Breast epithelium (tissue), 4 donors: ENCODE data around the gene ILDR2. TPM values are rescaled to one million over a fixed set of nuclear protein-coding genes. Genes with fewer than 3 reads are reported as not detected.

Experiments
- DNase-seq, 2 donors: peaks; one replicate each; pipeline ENCODE4 v3.0.0-alpha.2; 2019; ENCODE audit warnings: low spot score in 2 of 2
- H3K27ac ChIP-seq, 2 donors: fragments of 200-600 bp; sonication (generic) in 1 of 2; one replicate each; pipeline ENCODE4 v1.5.1; 2016 to 2019; ENCODE audit warnings: mild to moderate bottlenecking in 1 of 2
- H3K27me3 ChIP-seq, 2 donors: fragments of 200-600 bp; sonication (generic) in 1 of 2; one replicate each; pipeline versions ENCODE4 v1.5.1 to v1.6.0; 2017 to 2019; ENCODE audit warnings: control low read depth in 1 of 2, mild to moderate bottlenecking in 1 of 2
- H3K36me3 ChIP-seq: fragments of 200-600 bp; one replicate; pipeline ENCODE4 v1.5.1; 2019
- H3K4me1 ChIP-seq, 2 donors: fragments of 200-600 bp; sonication (generic); one replicate each; pipeline ENCODE4 v1.5.1; 2016 to 2019; ENCODE audit warnings: control low read depth in 1 of 2
- H3K4me3 ChIP-seq, 3 donors: fragments of 200-600 bp; sonication (generic); 1 replicate in 2 of 3; 2 replicates in 1 of 3; pipeline ENCODE4 v1.5.1; 2016 to 2019; ENCODE audit warnings: mild to moderate bottlenecking in 3 of 3, moderate library complexity in 2 of 3
- H3K9me3 ChIP-seq, 2 donors: fragments of 200-600 bp; sonication (generic) in 1 of 2; one replicate each; pipeline ENCODE4 v1.5.1; 2016 to 2019; ENCODE audit warnings: control low read depth in 1 of 2
- CTCF ChIP-seq, 3 donors: fragments of 450-650 bp; IDR thresholded peaks; one replicate each; pipeline ENCODE4 v1.5.1; 2016 to 2017; ENCODE audit warnings: antibody characterized with exemption in 3 of 3, mild to moderate bottlenecking in 3 of 3, moderate library complexity in 3 of 3
- POLR2A ChIP-seq: fragments of 450-650 bp; IDR thresholded peaks from one replicate; pipeline ENCODE4 v1.6.1; 2016; ENCODE audit warnings: antibody characterized with exemption, mild to moderate bottlenecking, moderate library complexity
- POLR2AphosphoS5 ChIP-seq, 3 donors: sonication (generic); formaldehyde crosslinking; IDR thresholded peaks; one replicate each; pipeline ENCODE4 v1.6.1; 2017; ENCODE audit warnings: antibody characterized with exemption in 3 of 3
- intact Hi-C: fragments of 100-400 bp; cut with DNase I; formaldehyde crosslinking; loops from one replicate; pipeline ENCODE4 v1.15.1; 2023; ENCODE audit warnings: low total_unique reads
- total RNA-seq, 3 donors: library from RNA; depleted of rRNA; stranded (reverse); fragments of >200 nt; gene quantifications; one replicate each; pipeline ENCODE4 v1.1.0, GENCODE V29; 2016

The ILDR2 gene
- total RNA-seq, 3 donors from 2014 or later, result 1.9 TPM; not detected in 2

- no peaks in the 10 kb centered on the region for H3K27me3 ChIP-seq
- no peak overlapping the region for H3K4me3 ChIP-seq
- H3K36me3 ChIP-seq, result no peaks in the 10 kb centered on the region
- H3K9me3 ChIP-seq, result no peaks in the 10 kb centered on the region
- no peak for DNase-seq
- no peak for TF ChIP-seq POLR2AphosphoS5 (IDR thresholded peaks at IDR 0.05)
- no peak for TF ChIP-seq CTCF (IDR thresholded peaks at IDR 0.05)
- no peak for TF ChIP-seq POLR2A
- intact Hi-C loops, result no loop called here
- no peaks in the 10 kb centered on the region for H3K4me1 ChIP-seq
- H3K27ac ChIP-seq, result no peak overlapping the region
Measured at GRCh38 chr1:166903232-166903631, 72.1 kb downstream of the ILDR2 start.

DNA sequence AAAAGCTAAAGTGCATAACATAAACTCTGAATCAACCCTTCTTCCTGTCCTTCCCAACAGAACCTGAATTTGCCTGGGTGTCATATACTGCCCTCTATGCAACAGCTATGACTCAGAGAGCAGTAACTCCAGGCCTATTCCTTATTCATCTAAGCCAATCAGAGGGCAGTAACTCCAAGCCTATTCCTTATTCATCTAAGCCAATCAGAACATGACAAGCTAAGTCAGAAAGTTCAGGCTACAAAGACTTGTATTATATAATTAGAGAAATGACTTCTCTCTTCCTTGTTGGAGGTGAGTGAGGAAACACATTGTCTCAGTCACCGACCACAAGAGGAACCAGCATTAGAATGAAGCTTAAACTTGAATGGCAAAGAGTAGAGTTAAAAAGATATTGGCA is 73.1 kb downstream of the ILDR2 start:
- Histone ChIP-seq H3K36me3 (no peaks in the 10 kb centered on the region), H3K27me3 (no peaks in the 10 kb centered on the region), H3K4me1 (no peaks in the 10 kb centered on the region), H3K4me3 (no peak overlapping the region), H3K9me3 (no peaks in the 10 kb centered on the region), H3K27ac (peak overlapping the region in 1 of 2 donors; percentile 56)
- intact Hi-C loops, result no loop called here
- TF ChIP-seq POLR2A (no peak), CTCF (IDR thresholded peaks at IDR 0.05) (no peak), POLR2AphosphoS5 (IDR thresholded peaks at IDR 0.05) (no peak)
- no peak for DNase-seq

DNA sequence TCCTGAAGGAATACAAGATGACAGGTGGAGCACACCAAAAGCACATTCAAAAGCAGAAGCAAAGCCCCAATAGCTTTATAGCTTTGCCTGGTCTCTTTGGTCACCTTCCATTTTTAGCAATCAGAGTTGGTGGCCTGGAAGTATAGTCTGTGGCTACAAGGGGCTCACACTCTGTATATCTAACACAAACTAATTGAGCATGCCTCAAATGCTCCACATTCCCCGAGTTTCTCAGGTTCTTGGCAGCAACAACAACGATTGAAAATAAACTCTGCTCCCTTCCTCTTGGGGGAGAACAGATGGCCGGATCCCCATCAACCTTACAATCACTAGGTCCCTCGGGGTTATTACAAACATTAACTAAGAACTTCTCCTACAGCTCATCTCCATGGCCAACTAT is 74.4 kb downstream of the ILDR2 start:
- intact Hi-C loops, result no loop called here

GRCh38 chr1:166899769-166900168 is 75.6 kb downstream of the ILDR2 start:
- H3K9me3 ChIP-seq, result no peaks in the 10 kb centered on the region
- H3K4me1 ChIP-seq, result no peaks in the 10 kb centered on the region
- H3K27ac ChIP-seq, result no peak overlapping the region
- no peaks in the 10 kb centered on the region for H3K36me3 ChIP-seq
- DNase-seq, result no peak
- H3K4me3 ChIP-seq, result no peak overlapping the region
- H3K27me3 ChIP-seq, result no peaks in the 10 kb centered on the region
- TF ChIP-seq POLR2A, result no peak
- no peak for TF ChIP-seq CTCF (IDR thresholded peaks at IDR 0.05)
- TF ChIP-seq POLR2AphosphoS5 (IDR thresholded peaks at IDR 0.05), result no peak
- intact Hi-C loops, result no loop called here

More for the DNA sequence above, 74.4 kb downstream of the ILDR2 start:
- Histone ChIP-seq H3K4me1 (no peaks in the 10 kb centered on the region), H3K27ac (no peak overlapping the region), H3K27me3 (no peaks in the 10 kb centered on the region), H3K36me3 (no peaks in the 10 kb centered on the region), H3K4me3 (no peak overlapping the region), H3K9me3 (no peaks in the 10 kb centered on the region)
- no peak for DNase-seq
- no peak for TF ChIP-seq POLR2A
- no peak for TF ChIP-seq CTCF (IDR thresholded peaks at IDR 0.05)
- TF ChIP-seq POLR2AphosphoS5 (IDR thresholded peaks at IDR 0.05), result no peak

DNA sequence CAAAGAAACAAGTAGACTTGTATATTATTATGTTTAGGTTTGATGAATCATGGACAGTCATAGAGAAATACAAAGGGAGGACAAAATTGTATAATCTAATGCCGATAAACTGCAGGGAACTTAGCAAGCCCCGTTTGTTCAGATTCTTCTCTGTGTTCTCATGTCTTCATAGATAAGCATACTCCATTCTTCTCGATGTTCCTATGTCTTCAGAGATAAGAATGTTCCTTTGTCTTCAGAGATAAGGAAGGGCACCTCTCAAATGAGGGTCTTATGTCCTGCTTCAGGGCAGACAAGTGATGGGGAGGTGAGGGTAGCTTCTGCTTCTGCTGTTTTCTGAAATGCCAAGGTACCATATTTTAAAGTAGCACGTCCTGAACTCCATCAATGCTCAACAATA is 79.6 kb downstream of the ILDR2 start:
- Histone ChIP-seq H3K27me3 (no peaks in the 10 kb centered on the region), H3K9me3 (no peaks in the 10 kb centered on the region), H3K4me1 (no peaks in the 10 kb centered on the region), H3K36me3 (no peaks in the 10 kb centered on the region), H3K4me3 (no peak overlapping the region), H3K27ac (no peak overlapping the region)
- intact Hi-C loops, result no loop called here
- no peak for DNase-seq
- no peak for TF ChIP-seq POLR2A
- TF ChIP-seq POLR2AphosphoS5 (IDR thresholded peaks at IDR 0.05), result no peak
- no peak for TF ChIP-seq CTCF (IDR thresholded peaks at IDR 0.05)
